MCF 10A (cell line): ENCODE results near the gene SBSN. TPM values are rescaled to one million over a fixed set of nuclear protein-coding genes. Genes with fewer than 3 reads are reported as not detected.

Experiments used
- BruUV-seq: library from RNA; stranded (reverse); fragments of 400-500 nt; replicated peaks from 2 replicates; lab custom pipeline; 2021; lab: Mats Ljungman, UMichigan
- CTCF ChIA-PET: fragments of 300-600 bp; sonication (Branson Sonifier 250); formaldehyde crosslinking; extraction: SDS; loops from one replicate; lab custom pipeline; 2021; ENCODE audit warnings: antibody characterized with exemption, inconsistent platforms; lab: Yijun Ruan, JAX
- POLR2A ChIA-PET: fragments of 300-600, 350-650 bp; sonication (Branson Sonifier 250); formaldehyde crosslinking; extraction: SDS; loops from one replicate; lab custom pipeline; 2020; ENCODE audit warnings: antibody characterized with exemption, inconsistent platforms; lab: Yijun Ruan, JAX
- DNase-seq: peaks from one replicate; pipeline ENCODE4 v3.0.0-alpha.2; 2018; ENCODE audit not compliant: unreplicated experiment
- H3K27ac Mint-ChIP-seq: one replicate; pipeline ENCODE4 v1.8.0; 2022; ENCODE audit warnings: mild to moderate bottlenecking, low read depth, mixed read lengths; ENCODE audit not compliant: unreplicated experiment
- H3K27me3 Mint-ChIP-seq: one replicate; pipeline ENCODE4 v1.8.0; 2022; ENCODE audit warnings: mixed read lengths; ENCODE audit not compliant: insufficient read depth, unreplicated experiment
- H3K36me3 Mint-ChIP-seq: one replicate; pipeline ENCODE4 v1.8.0; 2022; ENCODE audit warnings: mild to moderate bottlenecking, moderate library complexity, mixed read lengths; ENCODE audit not compliant: insufficient read depth, unreplicated experiment
- H3K4me1 Mint-ChIP-seq: one replicate; pipeline ENCODE4 v1.8.0; 2022; ENCODE audit warnings: mixed read lengths; ENCODE audit not compliant: insufficient read depth, unreplicated experiment
- H3K4me3 Mint-ChIP-seq: one replicate; pipeline ENCODE4 v1.8.0; 2022; ENCODE audit warnings: mild to moderate bottlenecking, moderate library complexity, mixed read lengths; ENCODE audit not compliant: unreplicated experiment
- H3K9me3 Mint-ChIP-seq: one replicate; pipeline ENCODE4 v1.8.0; 2022; ENCODE audit warnings: mixed read lengths; ENCODE audit not compliant: unreplicated experiment
- intact Hi-C: fragments of 100-400 bp; cut with micrococcal nuclease; formaldehyde crosslinking; loops from 2 replicates; pipeline ENCODE4 v1.14.1; 2022
- total RNA-seq: library from RNA; stranded (reverse); gene quantifications from 2 replicates; pipeline ENCODE4 v1.2.3, GENCODE V29; 2022
- TF ChIP-seq, protein P1 (sequence below): fragments of 200-600 bp; IDR thresholded peaks from one replicate; pipeline ENCODE4 v1.8.0; 2022; ENCODE audit warnings: antibody characterized with exemption, mild to moderate bottlenecking; ENCODE audit not compliant: unreplicated experiment

The SBSN gene
- total RNA-seq, 1 experiment from 2014 or later, result not detected

- H3K36me3 Mint-ChIP-seq, result no peaks in the 10 kb centered on the region
- no peaks in the 10 kb centered on the region for H3K27me3 Mint-ChIP-seq
- H3K4me3 Mint-ChIP-seq, result no peak overlapping the region
- BruUV-seq, result no TSS peak
- CTCF ChIA-PET, result interaction anchor here (0.6 to 1.8 kb wide), 11 partner anchors 10 to 518 kb away, joined by 3 to 9 read pairs (median 4); no protein-coding TSS in a partner anchor
- POLR2A ChIA-PET, result interaction anchor here (0.6 kb wide), 1 partner anchor 21 kb away, joined by 3 read pairs; no protein-coding TSS in a partner anchor
- peaks cover 29% of the 10 kb centered on the region for H3K4me1 Mint-ChIP-seq
- no peaks in the 10 kb centered on the region for H3K9me3 Mint-ChIP-seq
- TF ChIP-seq, protein P1, sequence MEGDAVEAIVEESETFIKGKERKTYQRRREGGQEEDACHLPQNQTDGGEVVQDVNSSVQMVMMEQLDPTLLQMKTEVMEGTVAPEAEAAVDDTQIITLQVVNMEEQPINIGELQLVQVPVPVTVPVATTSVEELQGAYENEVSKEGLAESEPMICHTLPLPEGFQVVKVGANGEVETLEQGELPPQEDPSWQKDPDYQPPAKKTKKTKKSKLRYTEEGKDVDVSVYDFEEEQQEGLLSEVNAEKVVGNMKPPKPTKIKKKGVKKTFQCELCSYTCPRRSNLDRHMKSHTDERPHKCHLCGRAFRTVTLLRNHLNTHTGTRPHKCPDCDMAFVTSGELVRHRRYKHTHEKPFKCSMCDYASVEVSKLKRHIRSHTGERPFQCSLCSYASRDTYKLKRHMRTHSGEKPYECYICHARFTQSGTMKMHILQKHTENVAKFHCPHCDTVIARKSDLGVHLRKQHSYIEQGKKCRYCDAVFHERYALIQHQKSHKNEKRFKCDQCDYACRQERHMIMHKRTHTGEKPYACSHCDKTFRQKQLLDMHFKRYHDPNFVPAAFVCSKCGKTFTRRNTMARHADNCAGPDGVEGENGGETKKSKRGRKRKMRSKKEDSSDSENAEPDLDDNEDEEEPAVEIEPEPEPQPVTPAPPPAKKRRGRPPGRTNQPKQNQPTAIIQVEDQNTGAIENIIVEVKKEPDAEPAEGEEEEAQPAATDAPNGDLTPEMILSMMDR, result no peak
- no peak overlapping the region for H3K27ac Mint-ChIP-seq
- intact Hi-C loops, result no loop called here
- DNase-seq, result no peak
These were observed 11.8 kb downstream of the SBSN start for GRCh38 chr19:35516310-35516709.

- intact Hi-C loops, result no loop called here
- TF ChIP-seq, protein P1, result no peak
- H3K36me3 Mint-ChIP-seq, result no peaks in the 10 kb centered on the region
- H3K4me1 Mint-ChIP-seq, result peaks cover 26% of the 10 kb centered on the region
- DNase-seq, result peak; percentile 25
- no peak overlapping the region for H3K4me3 Mint-ChIP-seq
- H3K27ac Mint-ChIP-seq, result no peak overlapping the region
- POLR2A ChIA-PET, result no interaction called here
- H3K27me3 Mint-ChIP-seq, result no peaks in the 10 kb centered on the region
- H3K9me3 Mint-ChIP-seq, result no peaks in the 10 kb centered on the region
- CTCF ChIA-PET, result interaction anchor here (0.6 to 1.7 kb wide), 6 partner anchors 19 to 179 kb away, joined by 3 to 14 read pairs (median 4); no protein-coding TSS in a partner anchor
- no TSS peak for BruUV-seq
These were observed 13.8 kb downstream of the SBSN start for GRCh38 chr19:35514282-35514809.

- TF ChIP-seq, protein P1, result no peak
- Mint-ChIP-seq H3K4me3 (no peak within 1 kb of the TSS), H3K36me3 (no peaks in the 10 kb centered on the region), H3K9me3 (no peaks in the 10 kb centered on the region), H3K27me3 (no peaks in the 10 kb centered on the region), H3K4me1 (peaks cover 25% of the 10 kb centered on the region), H3K27ac (peak within 1 kb of the TSS; percentile 72)
- CTCF ChIA-PET, result interaction anchor here (0.6 to 1.7 kb wide), 5 partner anchors 18 to 179 kb away, joined by 3 to 14 read pairs (median 4); no protein-coding TSS in a partner anchor
- peak; percentile 87 for DNase-seq
- intact Hi-C loops, result no loop called here
- BruUV-seq, result no TSS peak
- POLR2A ChIA-PET, result interaction anchor here (0.6 kb wide), 1 partner anchor 391 kb away, joined by 3 read pairs; no protein-coding TSS in a partner anchor
These were observed 14.4 kb downstream of the SBSN start, which contains the start of gene DMKN for GRCh38 chr19:35513628-35514281. DMKN (minus strand) TSS chr19:35513649; CDS start chr19:35513475, 174 bp downstream.
